GM23338 (cell line): ENCODE results near the gene MIAT. TPM values are rescaled to one million over a fixed set of nuclear protein-coding genes. Genes with fewer than 3 reads are reported as not detected.

ENCODE experiments used
- ATAC-seq: fragments of 200-7000 bp; cut with Tn5 transposase; 3 replicates; pipeline ENCODE4 v1.9.1; 2020
- DNase-seq: peaks from one replicate; pipeline ENCODE4 v3.0.0-alpha.2; 2015; ENCODE audit warnings: low spot score
- H2AFZ ChIP-seq: fragments of 200-600 bp; sonication (generic); 2 replicates; pipeline ENCODE4 v1.8.0; 2016; ENCODE audit warnings: antibody characterized with exemption, mild to moderate bottlenecking, moderate library complexity
- H3F3A ChIP-seq: fragments of 200-600 bp; sonication (generic); replicated peaks from 2 replicates; pipeline ENCODE4 v1.8.0; 2017; ENCODE audit warnings: antibody characterized with exemption, mixed run types, low read depth
- H3K27ac ChIP-seq: fragments of 200-600 bp; sonication (generic); 2 replicates; pipeline ENCODE4 v1.6.1; 2016; ENCODE audit warnings: low read depth
- H3K27me3 ChIP-seq: fragments of 200-600 bp; sonication (generic); 2 replicates; pipeline ENCODE4 v1.8.0; 2016; ENCODE audit warnings: mild to moderate bottlenecking, mixed run types, moderate library complexity; ENCODE audit not compliant: insufficient read depth
- H3K36me3 ChIP-seq: fragments of 200-600 bp; sonication (generic); 2 replicates; pipeline ENCODE4 v1.8.0; 2016; ENCODE audit warnings: mild to moderate bottlenecking; ENCODE audit not compliant: insufficient read depth
- H3K4me1 ChIP-seq: fragments of 200-600 bp; sonication (generic); 2 replicates; pipeline ENCODE4 v1.8.0; 2016; ENCODE audit warnings: mild to moderate bottlenecking, moderate library complexity; ENCODE audit not compliant: insufficient read depth
- H3K4me2 ChIP-seq: fragments of 200-600 bp; sonication (generic); 2 replicates; pipeline ENCODE4 v1.7.1; 2017; ENCODE audit warnings: mixed run types
- H3K4me3 ChIP-seq: fragments of 200-600 bp; sonication (generic); 2 replicates; pipeline ENCODE4 v1.6.1; 2016; ENCODE audit warnings: mixed run types
- H3K79me2 ChIP-seq: fragments of 200-600 bp; sonication (generic); replicated peaks from 2 replicates; pipeline ENCODE4 v1.8.0; 2017; ENCODE audit warnings: mild to moderate bottlenecking; ENCODE audit not compliant: insufficient read depth
- H3K9me2 ChIP-seq: fragments of 200-600 bp; sonication (generic); 2 replicates; pipeline ENCODE4 v1.8.0; 2017; ENCODE audit not compliant: insufficient read depth
- H4K20me1 ChIP-seq: fragments of 200-600 bp; sonication (generic); replicated peaks from 2 replicates; pipeline ENCODE4 v1.8.0; 2017; ENCODE audit warnings: mild to moderate bottlenecking; ENCODE audit not compliant: insufficient read depth
- H3K27ac Mint-ChIP-seq: 2 replicates; pipeline ENCODE4 v1.8.0; 2020; ENCODE audit warnings: inconsistent platforms, mild to moderate bottlenecking, moderate library complexity, mixed read lengths
- H3K27me3 Mint-ChIP-seq: 3 replicates; pipeline ENCODE4 v1.8.0; 2022; ENCODE audit warnings: low read depth, mild to moderate bottlenecking, moderate library complexity, mixed read lengths, inconsistent platforms; ENCODE audit not compliant: insufficient read depth, poor library complexity
- H3K36me3 Mint-ChIP-seq: 3 replicates; pipeline ENCODE4 v1.8.0; 2021; ENCODE audit warnings: low read depth, mild to moderate bottlenecking, inconsistent platforms, moderate library complexity, mixed read lengths
- H3K4me1 Mint-ChIP-seq: 3 replicates; pipeline ENCODE4 v1.8.0; 2020; ENCODE audit warnings: mild to moderate bottlenecking, inconsistent platforms, mixed read lengths
- H3K4me3 Mint-ChIP-seq: 3 replicates; pipeline ENCODE4 v1.8.0; 2021; ENCODE audit warnings: moderate library complexity, mild to moderate bottlenecking, inconsistent platforms, mixed read lengths
- H3K9me3 Mint-ChIP-seq: 3 replicates; pipeline ENCODE4 v1.8.0; 2020; ENCODE audit warnings: moderate library complexity, mild to moderate bottlenecking, inconsistent platforms, mixed read lengths
- CREB1 ChIP-seq: fragments of 250-450 bp; sonication (Bioruptor Pico); IDR thresholded peaks from 2 replicates; pipeline ENCODE4 v1.5.0; 2020; ENCODE audit warnings: low read depth, mild to moderate bottlenecking, moderate library complexity
- CTCF ChIP-seq, 2 experiments: fragments of 200-600 bp in 1 of 2; sonication (generic) in 1 of 2; conservative IDR thresholded peaks; 2 replicates each; pipeline versions ENCODE4 v1.5.1 to v1.6.1; 2016 to 2017; ENCODE audit warnings: antibody characterized with exemption in 2 of 2, low read depth in 2 of 2, mild to moderate bottlenecking in 2 of 2, moderate library complexity in 1 of 2
- ETS1 ChIP-seq: IDR thresholded peaks from 2 replicates; pipeline ENCODE4 v1.6.1; 2016; ENCODE audit warnings: antibody characterized with exemption
- EZH2 ChIP-seq: fragments of 200-600 bp; sonication (generic); IDR thresholded peaks from one replicate; pipeline ENCODE4 v1.8.0; 2017; ENCODE audit warnings: antibody characterized with exemption, mild to moderate bottlenecking, low read depth; ENCODE audit not compliant: unreplicated experiment
- EZH2phosphoT487 ChIP-seq: fragments of 200-600 bp; sonication (generic); IDR thresholded peaks from one replicate; pipeline ENCODE4 v1.8.1; 2018; ENCODE audit warnings: antibody characterized with exemption; ENCODE audit not compliant: unreplicated experiment
- JUNB ChIP-seq: IDR thresholded peaks from one replicate; pipeline ENCODE4 v1.6.1; 2016; ENCODE audit warnings: antibody characterized with exemption; ENCODE audit not compliant: unreplicated experiment
- NANOG ChIP-seq: IDR thresholded peaks from 2 replicates; pipeline ENCODE4 v1.6.1; 2016; ENCODE audit warnings: antibody characterized with exemption, borderline replicate concordance
- POLR2AphosphoS5 ChIP-seq: IDR thresholded peaks from 2 replicates; pipeline ENCODE4 v1.6.1; 2016; ENCODE audit warnings: antibody characterized with exemption, low read depth
- REST ChIP-seq: IDR thresholded peaks from one replicate; pipeline ENCODE4 v1.6.1; 2018; ENCODE audit warnings: antibody characterized with exemption; ENCODE audit not compliant: unreplicated experiment
- STAT1 ChIP-seq: IDR thresholded peaks from one replicate; pipeline ENCODE4 v1.6.1; 2016; ENCODE audit warnings: antibody characterized with exemption; ENCODE audit not compliant: unreplicated experiment
- ZNF114 ChIP-seq: fragments of 250-450 bp; sonication (Bioruptor Pico); IDR thresholded peaks from 2 replicates; pipeline ENCODE4 v1.5.0; 2020; ENCODE audit warnings: mild to moderate bottlenecking, moderate library complexity
- ZNF331 ChIP-seq: fragments of 250-450 bp; sonication (Bioruptor Pico); IDR thresholded peaks from 2 replicates; pipeline ENCODE4 v1.5.0; 2020; ENCODE audit warnings: low read depth, mild to moderate bottlenecking, moderate library complexity
- ZNF462 ChIP-seq: fragments of 250-450 bp; sonication (Bioruptor Pico); IDR thresholded peaks from 2 replicates; pipeline ENCODE4 v1.5.0; 2020; ENCODE audit warnings: mild to moderate bottlenecking, moderate library complexity
- polyA plus RNA-seq: library from polyadenylated mRNA; unstranded; fragments of >200 nt; fragmentation: Nextera tagmentation; extraction: Ambion mirVana; gene quantifications from 2 replicates; pipeline ENCODE4 v1.2.1, GENCODE V29; 2016
- total RNA-seq: library from RNA; depleted of rRNA; stranded (reverse); fragments of >200 nt; shearing (Covaris generic); gene quantifications from 2 replicates; pipeline ENCODE4 v1.2.3, GENCODE V29; 2014

Gene MIAT
- total and polyA plus RNA-seq, 2 experiments from 2014 or later: 10.0 to 63.6 TPM

GRCh38 chr22:26618455-26618854 is 38.9 kb upstream of the MIAT start:
- no peaks in the 10 kb centered on the region for H3K9me3 Mint-ChIP-seq
- H3K4me3 Mint-ChIP-seq: no peak overlapping the region
- Histone ChIP-seq H3K4me2 (peak overlapping the region; percentile 74; the same call in 1 of the 2 replicates), H3K27me3 (peaks cover 15% of the 10 kb centered on the region), H4K20me1 (no peaks in the 10 kb centered on the region), H3K4me1 (peaks cover 43% of the 10 kb centered on the region), H3K36me3 (no peaks in the 10 kb centered on the region), H3F3A (peaks cover 16% of the 10 kb centered on the region), H3K4me3 (no peak overlapping the region), H2AFZ (no peak overlapping the region), H3K27ac (no peak overlapping the region), H3K9me2 (no peaks in the 10 kb centered on the region), H3K79me2 (no peaks in the 10 kb centered on the region)
- peaks cover 47% of the 10 kb centered on the region for H3K4me1 Mint-ChIP-seq
- TF ChIP-seq STAT1 (no peak), JUNB (no peak), ZNF462 (CRISPR knock-in tag) (no peak), CREB1 (CRISPR knock-in tag) (no peak), EZH2 (no peak), CTCF (conservative IDR thresholded peaks at IDR 0.05; ENCODE audit: low read depth in 2 of 2) (no peak), POLR2AphosphoS5 (no peak), ZNF331 (no peak), EZH2phosphoT487 (no peak), ZNF114 (CRISPR knock-in tag) (no peak), ETS1 (no peak), REST (no peak), NANOG (no peak)
- H3K27ac Mint-ChIP-seq: no peak overlapping the region
- no peak for ATAC-seq
- H3K27me3 Mint-ChIP-seq: peaks cover 33% of the 10 kb centered on the region
- no peaks in the 10 kb centered on the region; the same call in 2 of the 3 replicates for H3K36me3 Mint-ChIP-seq
- DNase-seq: no peak
